SK-N-SH (cell line): ENCODE results near the gene TICAM1. TPM values are rescaled to one million over a fixed set of nuclear protein-coding genes. Genes with fewer than 3 reads are reported as not detected.

Experiments
- CTCF ChIA-PET: fragments of 300-600, 350-600 bp; formaldehyde crosslinking; extraction: SDS; loops from one replicate; lab custom pipeline; 2021; lab: Yijun Ruan, JAX
- POLR2A ChIA-PET: fragments of 350-600 bp; sonication (Branson Sonifier 250); formaldehyde crosslinking; extraction: SDS; loops from one replicate; lab custom pipeline; 2020; ENCODE audit warnings: antibody characterized with exemption, inconsistent platforms; lab: Yijun Ruan, JAX
- DNase-seq: peaks from one replicate; pipeline ENCODE4 v3.0.0; 2012
- H2AFZ ChIP-seq: fragments of 200-600 bp; sonication (generic); 2 replicates; pipeline ENCODE4 v1.8.1; 2016; ENCODE audit warnings: antibody characterized with exemption, mild to moderate bottlenecking, low read depth
- H3F3A ChIP-seq: fragments of 200-600 bp; sonication (generic); replicated peaks from 2 replicates; pipeline ENCODE3; 2016; ENCODE audit warnings: antibody characterized with exemption, mild to moderate bottlenecking; ENCODE audit not compliant: insufficient read depth
- H3K27ac ChIP-seq, 2 experiments: fragments of 200-500 bp in 1 of 2; fragments of 200-600 bp in 1 of 2; sonication (Bioruptor generic) in 1 of 2; sonication (generic), shearing (Covaris generic) in 1 of 2; 2 replicates each; pipeline versions ENCODE4 v1.5.1 to v1.6.1; 2014 to 2016; ENCODE audit warnings: low read depth in 2 of 2, inconsistent platforms in 1 of 2, low read length in 1 of 2, mild to moderate bottlenecking in 1 of 2, mixed read lengths in 1 of 2
- H3K27me3 ChIP-seq: fragments of 200-600 bp; sonication (generic), shearing (Covaris generic); 2 replicates; pipeline ENCODE4 v1.6.1; 2016; ENCODE audit warnings: mixed run types; ENCODE audit not compliant: insufficient read depth
- H3K36me3 ChIP-seq, 2 experiments: fragments of 200-500 bp in 1 of 2; fragments of 200-600 bp in 1 of 2; sonication (Bioruptor generic) in 1 of 2; sonication (generic) in 1 of 2; replicated peaks in 1 of 2; 2 replicates each; pipeline versions ENCODE3 to v1.5.1; 2014 to 2016; ENCODE audit warnings: low read length in 1 of 2, mild to moderate bottlenecking in 1 of 2; ENCODE audit not compliant: insufficient read depth in 2 of 2, control insufficient read depth in 1 of 2
- H3K4me1 ChIP-seq, 2 experiments: fragments of 200-500 bp in 1 of 2; fragments of 200-600 bp in 1 of 2; sonication (Bioruptor generic) in 1 of 2; sonication (generic), shearing (Covaris generic) in 1 of 2; 2 replicates each; pipeline versions ENCODE4 v1.5.1 to v1.6.1; 2014 to 2016; ENCODE audit warnings: low read depth in 1 of 2, low read length in 1 of 2, mixed run types in 1 of 2; ENCODE audit not compliant: insufficient read depth in 2 of 2, control insufficient read depth in 1 of 2
- H3K4me2 ChIP-seq: fragments of 200-600 bp; sonication (generic), shearing (Covaris generic); 2 replicates; pipeline ENCODE4 v1.6.1; 2017; ENCODE audit warnings: mixed run types
- H3K4me3 ChIP-seq, 2 experiments: fragments of 200-500 bp in 1 of 2; fragments of 200-600 bp in 1 of 2; sonication (Bioruptor generic) in 1 of 2; sonication (generic), shearing (Covaris generic) in 1 of 2; 2 replicates each; pipeline versions ENCODE4 v1.5.1 to v1.8.1; 2014 to 2016; ENCODE audit warnings: low read depth in 2 of 2, inconsistent platforms in 1 of 2, low read length in 1 of 2, mild to moderate bottlenecking in 1 of 2, mixed read lengths in 1 of 2, moderate library complexity in 1 of 2
- H3K79me2 ChIP-seq: fragments of 200-600 bp; sonication (generic); 2 replicates; pipeline ENCODE4 v1.8.1; 2017; ENCODE audit warnings: mild to moderate bottlenecking; ENCODE audit not compliant: insufficient read depth
- H3K9ac ChIP-seq: fragments of 200-600 bp; sonication (generic); 2 replicates; pipeline ENCODE4 v1.6.1; 2017; ENCODE audit warnings: mixed run types
- H3K9me2 ChIP-seq: fragments of 200-600 bp; sonication (generic); 2 replicates; pipeline ENCODE4 v1.6.1; 2017; ENCODE audit warnings: mixed run types
- H3K9me3 ChIP-seq: fragments of 200-600 bp; sonication (generic); 2 replicates; pipeline ENCODE4 v1.6.1; 2017; ENCODE audit warnings: mixed run types, mild to moderate bottlenecking, moderate library complexity
- H4K20me1 ChIP-seq: fragments of 200-600 bp; sonication (generic); 2 replicates; pipeline ENCODE4 v1.6.1; 2017; ENCODE audit warnings: mild to moderate bottlenecking, mixed run types; ENCODE audit not compliant: insufficient read depth
- CHD2 ChIP-seq: fragments of 150-350 bp; IDR thresholded peaks from 2 replicates; pipeline ENCODE4 v1.6.1; 2018; ENCODE audit warnings: low read length; ENCODE audit not compliant: partially characterized antibody
- EP300 ChIP-seq, 2 experiments: IDR thresholded peaks; 2 replicates each; pipeline versions ENCODE4 v1.4.0 to v1.6.1; 2012; ENCODE audit warnings: borderline replicate concordance in 1 of 2, low read depth in 1 of 2, low read length in 1 of 2
- FOXM1 ChIP-seq: IDR thresholded peaks from 2 replicates; pipeline ENCODE4 v1.4.0; 2012; ENCODE audit warnings: low read depth, mild to moderate bottlenecking
- GABPA ChIP-seq: IDR thresholded peaks from 2 replicates; pipeline ENCODE4 v1.4.0; 2012; ENCODE audit warnings: low read depth, mild to moderate bottlenecking
- JUND ChIP-seq: IDR thresholded peaks from 2 replicates; pipeline ENCODE4 v1.4.0; 2012
- MXI1 ChIP-seq: IDR thresholded peaks from 2 replicates; pipeline ENCODE4 v1.6.1; 2012; ENCODE audit warnings: mild to moderate bottlenecking, low read depth, low read length, improper control_type of control experiment
- NRF1 ChIP-seq: IDR thresholded peaks from 2 replicates; pipeline ENCODE4 v1.6.1; 2012; ENCODE audit warnings: low read depth, mild to moderate bottlenecking, low read length
- PBX3 ChIP-seq: IDR thresholded peaks from 2 replicates; pipeline ENCODE4; 2012
- POLR2AphosphoS5 ChIP-seq: IDR thresholded peaks from 2 replicates; pipeline ENCODE4 v1.6.1; 2012; ENCODE audit warnings: low read depth, low read length
- RXRA ChIP-seq: IDR thresholded peaks from 2 replicates; pipeline ENCODE4 v1.4.0; 2012; ENCODE audit warnings: low read depth, mild to moderate bottlenecking, borderline replicate concordance
- SIN3A ChIP-seq: IDR thresholded peaks from 2 replicates; pipeline ENCODE4 v1.6.1; 2012; ENCODE audit warnings: low read depth, mild to moderate bottlenecking, low read length, moderate library complexity, borderline replicate concordance
- TAF1 ChIP-seq: IDR thresholded peaks from 2 replicates; pipeline ENCODE4 v1.6.1; 2012; ENCODE audit warnings: low read depth, mild to moderate bottlenecking, low read length, moderate library complexity, borderline replicate concordance
- ZBTB33 ChIP-seq: IDR thresholded peaks from 2 replicates; pipeline ENCODE4 v1.4.0; 2012; ENCODE audit warnings: low read depth, borderline replicate concordance
- WGBS: methylation state at CpG from one replicate; pipeline ENCODE4 v1.1.6; 2017; ENCODE audit warnings: low lambda C conversion rate; 5-methylcytosine and 5-hydroxymethylcytosine counted together
- polyA plus RNA-seq, 3 experiments: library from polyadenylated mRNA; depleted of rRNA; stranded (reverse); fragments of >200 nt; gene quantifications; 2 replicates each; pipeline ENCODE4 v1.2.3, GENCODE V29; 2012
- TF ChIP-seq, protein P1 (sequence below): fragments of 150-350 bp; IDR thresholded peaks from 2 replicates; pipeline ENCODE4 v1.6.1; 2017; ENCODE audit warnings: antibody characterized with exemption, low read length, low read depth, borderline replicate concordance
- TF ChIP-seq, protein P2 (sequence below): IDR thresholded peaks from 2 replicates; pipeline ENCODE4 v1.4.0; 2012; ENCODE audit warnings: low read depth, borderline replicate concordance
- TF ChIP-seq, protein P3 (sequence below): fragments of 200-600 bp; sonication (generic); IDR thresholded peaks from 2 replicates; pipeline ENCODE4 v1.6.1; 2017; ENCODE audit warnings: antibody characterized with exemption, mild to moderate bottlenecking, moderate library complexity
- TF ChIP-seq, protein P4 (sequence below): fragments of 150-350 bp; IDR thresholded peaks from 2 replicates; pipeline ENCODE4 v1.6.1; 2016; ENCODE audit warnings: mild to moderate bottlenecking, low read depth, low read length
- TF ChIP-seq, protein P5 (sequence below): IDR thresholded peaks from 2 replicates; pipeline ENCODE4 v1.6.1; 2012; ENCODE audit warnings: mild to moderate bottlenecking, low read depth, low read length, moderate library complexity

TICAM1 gene
- polyA plus RNA-seq, 1 of the 3 experiments (the other 2 are of a cell fraction), result 2.7 TPM

- H3K79me2 ChIP-seq, result peaks cover 42% of the 10 kb centered on the region
- CTCF ChIA-PET, result interaction anchor here (0.5 to 6.0 kb wide), 31 partner anchors 9 to 252 kb away, joined by 3 to 350 read pairs (median 5); partner anchors contain the start of genes DPP9, LRG1 and PLIN3
- H3K9me3 ChIP-seq, result no peaks in the 10 kb centered on the region
- WGBS, result under 1% methylated on average over 60 of the region's 80 CpGs
- peak within 1 kb of the TSS; percentile 90 for H3K9ac ChIP-seq
- H3K27me3 ChIP-seq, result no peaks in the 10 kb centered on the region
- peak within 1 kb of the TSS; percentile 92 for H3K4me2 ChIP-seq
- peaks cover 15 to 24% of the 10 kb centered on the region in 2 experiments for H3K36me3 ChIP-seq
- peak within 1 kb of the TSS; percentile 98 for H2AFZ ChIP-seq
- no peaks in the 10 kb centered on the region for H4K20me1 ChIP-seq
- peak; percentile 93 for DNase-seq
- peak within 1 kb of the TSS; percentile 68 to 82 for H3K27ac ChIP-seq
- peak within 1 kb of the TSS; percentile 77 to 87 for H3K4me3 ChIP-seq
- no peaks in the 10 kb centered on the region for H3K9me2 ChIP-seq
- H3K4me1 ChIP-seq, result peaks cover 7 to 8% of the 10 kb centered on the region in 2 experiments; a peak in 2 of 4 replicates
- H3F3A ChIP-seq, result peaks cover 5% of the 10 kb centered on the region
- POLR2A ChIA-PET, result interaction anchor here (0.6 to 2.3 kb wide), 7 partner anchors 10 to 67 kb away, joined by 3 to 22 read pairs (median 4); partner anchors contain the start of gene DPP9
- TF ChIP-seq, protein P1, sequence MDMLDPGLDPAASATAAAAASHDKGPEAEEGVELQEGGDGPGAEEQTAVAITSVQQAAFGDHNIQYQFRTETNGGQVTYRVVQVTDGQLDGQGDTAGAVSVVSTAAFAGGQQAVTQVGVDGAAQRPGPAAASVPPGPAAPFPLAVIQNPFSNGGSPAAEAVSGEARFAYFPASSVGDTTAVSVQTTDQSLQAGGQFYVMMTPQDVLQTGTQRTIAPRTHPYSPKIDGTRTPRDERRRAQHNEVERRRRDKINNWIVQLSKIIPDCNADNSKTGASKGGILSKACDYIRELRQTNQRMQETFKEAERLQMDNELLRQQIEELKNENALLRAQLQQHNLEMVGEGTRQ, result no peak; the same call in 1 of the 2 replicates
- TF ChIP-seq RXRA (no peak), FOXM1 (no peak), SIN3A (no peak), GABPA (peak; percentile 91), MXI1 (peak; percentile 59), TAF1 (peak; percentile 76), NRF1 (no peak; the same call in 1 of the 2 replicates), JUND (no peak), EP300 (IDR thresholded peaks at IDR 0.05; ENCODE audit: borderline replicate concordance in 1 of 2, low read depth in 1 of 2, low read length in 1 of 2) (no peak), POLR2AphosphoS5 (peak; percentile 74), ZBTB33 (no peak), PBX3 (no peak), CHD2 (peak; percentile 93)
- TF ChIP-seq, protein P2, sequence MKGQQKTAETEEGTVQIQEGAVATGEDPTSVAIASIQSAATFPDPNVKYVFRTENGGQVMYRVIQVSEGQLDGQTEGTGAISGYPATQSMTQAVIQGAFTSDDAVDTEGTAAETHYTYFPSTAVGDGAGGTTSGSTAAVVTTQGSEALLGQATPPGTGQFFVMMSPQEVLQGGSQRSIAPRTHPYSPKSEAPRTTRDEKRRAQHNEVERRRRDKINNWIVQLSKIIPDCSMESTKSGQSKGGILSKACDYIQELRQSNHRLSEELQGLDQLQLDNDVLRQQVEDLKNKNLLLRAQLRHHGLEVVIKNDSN, result peak; percentile 66
- TF ChIP-seq, protein P3, sequence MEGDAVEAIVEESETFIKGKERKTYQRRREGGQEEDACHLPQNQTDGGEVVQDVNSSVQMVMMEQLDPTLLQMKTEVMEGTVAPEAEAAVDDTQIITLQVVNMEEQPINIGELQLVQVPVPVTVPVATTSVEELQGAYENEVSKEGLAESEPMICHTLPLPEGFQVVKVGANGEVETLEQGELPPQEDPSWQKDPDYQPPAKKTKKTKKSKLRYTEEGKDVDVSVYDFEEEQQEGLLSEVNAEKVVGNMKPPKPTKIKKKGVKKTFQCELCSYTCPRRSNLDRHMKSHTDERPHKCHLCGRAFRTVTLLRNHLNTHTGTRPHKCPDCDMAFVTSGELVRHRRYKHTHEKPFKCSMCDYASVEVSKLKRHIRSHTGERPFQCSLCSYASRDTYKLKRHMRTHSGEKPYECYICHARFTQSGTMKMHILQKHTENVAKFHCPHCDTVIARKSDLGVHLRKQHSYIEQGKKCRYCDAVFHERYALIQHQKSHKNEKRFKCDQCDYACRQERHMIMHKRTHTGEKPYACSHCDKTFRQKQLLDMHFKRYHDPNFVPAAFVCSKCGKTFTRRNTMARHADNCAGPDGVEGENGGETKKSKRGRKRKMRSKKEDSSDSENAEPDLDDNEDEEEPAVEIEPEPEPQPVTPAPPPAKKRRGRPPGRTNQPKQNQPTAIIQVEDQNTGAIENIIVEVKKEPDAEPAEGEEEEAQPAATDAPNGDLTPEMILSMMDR, result peak; percentile 99
- TF ChIP-seq, protein P4, sequence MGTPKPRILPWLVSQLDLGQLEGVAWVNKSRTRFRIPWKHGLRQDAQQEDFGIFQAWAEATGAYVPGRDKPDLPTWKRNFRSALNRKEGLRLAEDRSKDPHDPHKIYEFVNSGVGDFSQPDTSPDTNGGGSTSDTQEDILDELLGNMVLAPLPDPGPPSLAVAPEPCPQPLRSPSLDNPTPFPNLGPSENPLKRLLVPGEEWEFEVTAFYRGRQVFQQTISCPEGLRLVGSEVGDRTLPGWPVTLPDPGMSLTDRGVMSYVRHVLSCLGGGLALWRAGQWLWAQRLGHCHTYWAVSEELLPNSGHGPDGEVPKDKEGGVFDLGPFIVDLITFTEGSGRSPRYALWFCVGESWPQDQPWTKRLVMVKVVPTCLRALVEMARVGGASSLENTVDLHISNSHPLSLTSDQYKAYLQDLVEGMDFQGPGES, result no peak
- TF ChIP-seq, protein P5, sequence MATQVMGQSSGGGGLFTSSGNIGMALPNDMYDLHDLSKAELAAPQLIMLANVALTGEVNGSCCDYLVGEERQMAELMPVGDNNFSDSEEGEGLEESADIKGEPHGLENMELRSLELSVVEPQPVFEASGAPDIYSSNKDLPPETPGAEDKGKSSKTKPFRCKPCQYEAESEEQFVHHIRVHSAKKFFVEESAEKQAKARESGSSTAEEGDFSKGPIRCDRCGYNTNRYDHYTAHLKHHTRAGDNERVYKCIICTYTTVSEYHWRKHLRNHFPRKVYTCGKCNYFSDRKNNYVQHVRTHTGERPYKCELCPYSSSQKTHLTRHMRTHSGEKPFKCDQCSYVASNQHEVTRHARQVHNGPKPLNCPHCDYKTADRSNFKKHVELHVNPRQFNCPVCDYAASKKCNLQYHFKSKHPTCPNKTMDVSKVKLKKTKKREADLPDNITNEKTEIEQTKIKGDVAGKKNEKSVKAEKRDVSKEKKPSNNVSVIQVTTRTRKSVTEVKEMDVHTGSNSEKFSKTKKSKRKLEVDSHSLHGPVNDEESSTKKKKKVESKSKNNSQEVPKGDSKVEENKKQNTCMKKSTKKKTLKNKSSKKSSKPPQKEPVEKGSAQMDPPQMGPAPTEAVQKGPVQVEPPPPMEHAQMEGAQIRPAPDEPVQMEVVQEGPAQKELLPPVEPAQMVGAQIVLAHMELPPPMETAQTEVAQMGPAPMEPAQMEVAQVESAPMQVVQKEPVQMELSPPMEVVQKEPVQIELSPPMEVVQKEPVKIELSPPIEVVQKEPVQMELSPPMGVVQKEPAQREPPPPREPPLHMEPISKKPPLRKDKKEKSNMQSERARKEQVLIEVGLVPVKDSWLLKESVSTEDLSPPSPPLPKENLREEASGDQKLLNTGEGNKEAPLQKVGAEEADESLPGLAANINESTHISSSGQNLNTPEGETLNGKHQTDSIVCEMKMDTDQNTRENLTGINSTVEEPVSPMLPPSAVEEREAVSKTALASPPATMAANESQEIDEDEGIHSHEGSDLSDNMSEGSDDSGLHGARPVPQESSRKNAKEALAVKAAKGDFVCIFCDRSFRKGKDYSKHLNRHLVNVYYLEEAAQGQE, result no peak
These were observed 40.1 kb downstream of the TICAM1 start, which contains the start of gene FEM1A for GRCh38 chr19:4791183-4792018. FEM1A (plus strand) TSS chr19:4791734; CDS start chr19:4791855, 121 bp downstream.
